A549 treated with DMSO at 1 μM for 4 hours (cell line): Measurements from ENCODE around the gene ILDR2. TPM values are rescaled to one million over a fixed set of nuclear protein-coding genes. Genes with fewer than 3 reads are reported as not detected.

ENCODE experiments used
- total RNA-seq: library from RNA; stranded (reverse); fragments of 200-300 nt; extraction: Qiagen RNA extraction; gene quantifications from 5 replicates; pipeline ENCODE4 v1.2.3, GENCODE V29; 2022; ENCODE audit warnings: low read depth

Gene ILDR2
- 0.02 to 0.08 TPM (median 0.04 TPM) in 4 of 5 replicates, not detected in the other for total RNA-seq

GRCh38 chr1:166975361-166976129 lies at the start of gene ILDR2:
Gene ILDR2, minus strand, starts transcription at chr1:166975540. Its CDS starts 272 bp downstream, at chr1:166975268.

GRCh38 chr1:166988974-166989515 lies 13.7 kb upstream of the ILDR2 start, which contains the start of gene MAEL:
Gene MAEL, plus strand, starts transcription at chr1:166989280. Its CDS starts 73 bp downstream, at chr1:166989353.

GRCh38 chr1:166875734-166876539 lies 99.4 kb downstream of the ILDR2 start, which contains the start of gene TADA1:
Gene TADA1, minus strand, starts transcription at chr1:166876264. Its CDS starts 31 bp downstream, at chr1:166876233.

Other genes starting within 250 kb of the ILDR2 start
- gene POGK, start 136.1 kb downstream of the ILDR2 start, total RNA-seq = 27.0 to 33.8 TPM (median 29.5 TPM) in 5 replicates
- 11.0 to 14.4 TPM (median 13.9 TPM) in 5 replicates for gene TADA1, start 99.3 kb downstream of the ILDR2 start, total RNA-seq
- not detected in 5 replicates for gene MAEL, start 13.7 kb upstream of the ILDR2 start, total RNA-seq
- not detected in 5 replicates for gene GPA33, start 114.8 kb upstream of the ILDR2 start, total RNA-seq
- not detected in 5 replicates for gene STYXL2, start 118.5 kb upstream of the ILDR2 start, total RNA-seq
- 3.5 to 5.2 TPM (median 4.3 TPM) in 5 replicates for gene POU2F1, start 245.3 kb upstream of the ILDR2 start, total RNA-seq